ENCODE results near the gene KAZN.

Gene KAZN

DNA sequence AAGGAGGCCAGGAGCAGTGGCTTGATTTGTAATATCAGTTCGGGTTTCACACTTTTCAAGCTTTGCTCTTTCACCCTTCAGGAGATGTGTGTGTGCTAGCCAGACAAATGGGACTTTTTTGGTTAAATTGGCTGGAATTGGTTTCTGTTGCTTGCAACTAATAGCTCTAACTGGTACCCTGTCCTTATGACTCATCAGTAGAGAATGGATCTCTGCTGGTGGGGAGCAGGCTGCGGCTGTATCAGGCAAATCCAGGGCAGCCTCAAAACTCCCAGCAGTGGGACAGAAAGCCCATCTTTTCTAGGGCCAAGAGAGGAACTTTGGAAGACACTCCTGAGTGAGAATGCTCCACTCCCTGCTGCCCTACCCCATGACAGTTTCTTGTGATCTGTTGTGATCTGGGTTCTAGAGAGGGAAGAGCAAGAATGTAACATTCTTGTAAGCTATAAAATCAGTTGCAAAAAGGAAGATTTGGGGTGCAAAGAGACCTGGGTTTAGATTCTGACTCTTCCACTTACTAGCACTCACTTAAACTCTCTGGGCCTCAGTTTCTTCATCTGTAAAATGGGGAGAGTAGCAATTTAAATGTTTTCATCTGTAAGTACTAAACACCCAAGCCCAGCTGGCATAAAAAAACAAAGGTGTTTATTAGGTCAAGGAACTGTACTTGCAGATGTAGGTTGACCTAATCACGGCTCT lies 298.0 kb downstream of the KAZN start:
- no peak for TF ChIP-seq EZH2phosphoT487 (IDR thresholded peaks at IDR 0.05; ENCODE audit: borderline replicate concordance, low read length)
- TF ChIP-seq, protein P1, sequence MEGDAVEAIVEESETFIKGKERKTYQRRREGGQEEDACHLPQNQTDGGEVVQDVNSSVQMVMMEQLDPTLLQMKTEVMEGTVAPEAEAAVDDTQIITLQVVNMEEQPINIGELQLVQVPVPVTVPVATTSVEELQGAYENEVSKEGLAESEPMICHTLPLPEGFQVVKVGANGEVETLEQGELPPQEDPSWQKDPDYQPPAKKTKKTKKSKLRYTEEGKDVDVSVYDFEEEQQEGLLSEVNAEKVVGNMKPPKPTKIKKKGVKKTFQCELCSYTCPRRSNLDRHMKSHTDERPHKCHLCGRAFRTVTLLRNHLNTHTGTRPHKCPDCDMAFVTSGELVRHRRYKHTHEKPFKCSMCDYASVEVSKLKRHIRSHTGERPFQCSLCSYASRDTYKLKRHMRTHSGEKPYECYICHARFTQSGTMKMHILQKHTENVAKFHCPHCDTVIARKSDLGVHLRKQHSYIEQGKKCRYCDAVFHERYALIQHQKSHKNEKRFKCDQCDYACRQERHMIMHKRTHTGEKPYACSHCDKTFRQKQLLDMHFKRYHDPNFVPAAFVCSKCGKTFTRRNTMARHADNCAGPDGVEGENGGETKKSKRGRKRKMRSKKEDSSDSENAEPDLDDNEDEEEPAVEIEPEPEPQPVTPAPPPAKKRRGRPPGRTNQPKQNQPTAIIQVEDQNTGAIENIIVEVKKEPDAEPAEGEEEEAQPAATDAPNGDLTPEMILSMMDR (IDR thresholded peaks at IDR 0.05; ENCODE audit: low read depth, low read length, poor library complexity, severe bottlenecking): no peak

DNA sequence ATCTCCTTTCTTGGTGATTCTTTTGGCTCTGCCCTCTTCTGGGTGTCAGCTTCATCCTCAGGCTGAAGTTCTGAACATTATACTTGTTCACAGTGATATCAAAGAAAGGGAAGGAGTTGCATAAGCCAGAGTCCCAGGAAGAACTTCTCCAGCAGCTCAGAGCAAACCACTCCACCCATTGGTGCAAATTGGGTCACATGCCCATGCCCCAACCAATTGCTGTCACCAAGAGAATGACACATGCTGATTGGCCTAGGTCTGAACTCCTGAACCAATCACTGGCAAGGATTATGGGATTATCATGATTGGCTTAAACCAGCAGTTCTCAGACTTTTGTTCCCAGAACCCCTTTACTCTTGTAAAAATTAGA lies 298.6 kb downstream of the KAZN start:
- H3K79me2 ChIP-seq (ENCODE audit: control insufficient read depth, low read length): no peaks in the 10 kb centered on the region
- H3K27me3 ChIP-seq (ENCODE audit: control insufficient read depth, low read length): 0 out of 2 replicates have a peak, but pooled peaks cover 2% of the 10 kb centered on the region
- no peak overlapping the region for H3K4me3 ChIP-seq (ENCODE audit: low read length)
- H3F3A ChIP-seq (ENCODE audit: control insufficient read depth, insufficient read depth): no peaks in the 10 kb centered on the region
- TF ChIP-seq, protein P1 (IDR thresholded peaks at IDR 0.05; ENCODE audit: low read depth, low read length, poor library complexity, severe bottlenecking): no peak
- TF ChIP-seq EZH2phosphoT487 (IDR thresholded peaks at IDR 0.05; ENCODE audit: borderline replicate concordance, low read length): no peak
- no peaks in the 10 kb centered on the region for H3K36me3 ChIP-seq (ENCODE audit: control insufficient read depth, low read length)
- no peaks in the 10 kb centered on the region for H3K4me1 ChIP-seq (ENCODE audit: control insufficient read depth, low read length)
- no peaks in the 10 kb centered on the region for H4K20me1 ChIP-seq (ENCODE audit: control insufficient read depth, insufficient read depth, low read depth, low read length)
- H3K9me2 ChIP-seq (replicated peaks; ENCODE audit: control insufficient read depth, low read length): no peaks in the 10 kb centered on the region
- no peaks in the 10 kb centered on the region for H3K9me3 ChIP-seq (ENCODE audit: control insufficient read depth, insufficient read depth, low read length)
- no peak overlapping the region for H3K27ac ChIP-seq (ENCODE audit: low read depth, low read length)
- no peak overlapping the region for H3K4me2 ChIP-seq (ENCODE audit: low read length)

More for the DNA sequence above, 298.0 kb downstream of the KAZN start:
- H3K4me2 ChIP-seq (ENCODE audit: low read length): no peak overlapping the region
- no peaks in the 10 kb centered on the region for H3K36me3 ChIP-seq (ENCODE audit: control insufficient read depth, low read length)
- H3K27ac ChIP-seq (ENCODE audit: low read depth, low read length): no peak overlapping the region
- H3K4me3 ChIP-seq (ENCODE audit: low read length): no peak overlapping the region
- H3K9me2 ChIP-seq (replicated peaks; ENCODE audit: control insufficient read depth, low read length): no peaks in the 10 kb centered on the region
- H3F3A ChIP-seq (ENCODE audit: control insufficient read depth, insufficient read depth): no peaks in the 10 kb centered on the region
- H3K4me1 ChIP-seq (ENCODE audit: control insufficient read depth, low read length): no peaks in the 10 kb centered on the region
- H3K79me2 ChIP-seq (ENCODE audit: control insufficient read depth, low read length): no peaks in the 10 kb centered on the region
- no peaks in the 10 kb centered on the region for H4K20me1 ChIP-seq (ENCODE audit: control insufficient read depth, insufficient read depth, low read depth, low read length)
- 0 out of 2 replicates have a peak, but pooled peaks cover 2% of the 10 kb centered on the region for H3K27me3 ChIP-seq (ENCODE audit: control insufficient read depth, low read length)
- H3K9me3 ChIP-seq (ENCODE audit: control insufficient read depth, insufficient read depth, low read length): no peaks in the 10 kb centered on the region

GRCh38 chr1:14897547-14897946 lies 299.1 kb downstream of the KAZN start:
- Histone ChIP-seq H3K4me2 (ENCODE audit: low read length) (no peak overlapping the region), H3K36me3 (ENCODE audit: control insufficient read depth, low read length) (no peaks in the 10 kb centered on the region), H3K9me3 (ENCODE audit: control insufficient read depth, insufficient read depth, low read length) (no peaks in the 10 kb centered on the region), H3K9me2 (replicated peaks; ENCODE audit: control insufficient read depth, low read length) (no peaks in the 10 kb centered on the region), H3K27ac (ENCODE audit: low read depth, low read length) (no peak overlapping the region), H3F3A (ENCODE audit: control insufficient read depth, insufficient read depth) (no peaks in the 10 kb centered on the region), H3K27me3 (ENCODE audit: control insufficient read depth, low read length) (0 out of 2 replicates have a peak, but pooled peaks cover 2% of the 10 kb centered on the region), H3K4me3 (ENCODE audit: low read length) (no peak overlapping the region), H4K20me1 (ENCODE audit: control insufficient read depth, insufficient read depth, low read depth, low read length) (no peaks in the 10 kb centered on the region), H3K79me2 (ENCODE audit: control insufficient read depth, low read length) (no peaks in the 10 kb centered on the region), H3K4me1 (ENCODE audit: control insufficient read depth, low read length) (no peaks in the 10 kb centered on the region)
- TF ChIP-seq EZH2phosphoT487 (IDR thresholded peaks at IDR 0.05; ENCODE audit: borderline replicate concordance, low read length): no peak
- TF ChIP-seq, protein P1 (IDR thresholded peaks at IDR 0.05; ENCODE audit: low read depth, low read length, poor library complexity, severe bottlenecking): no peak
